Peyer's patch (tissue), 4 donors: ENCODE measurements around the gene MXD1.

Experiments used
- CTCF ChIP-seq, 6 experiments: fragments of 450-650 bp in 4 of 6; fragments of 200-600 bp in 2 of 6; sonication (generic) in 1 of 6; IDR thresholded peaks; one replicate each; pipeline ENCODE4 v1.5.1; 2017 to 2019; ENCODE audit warnings: antibody characterized with exemption in 6 of 6, mild to moderate bottlenecking in 3 of 6, moderate library complexity in 1 of 6
- POLR2A ChIP-seq, 2 donors: fragments of 450-650 bp; IDR thresholded peaks; one replicate each; pipeline ENCODE4 v1.5.1; 2017; ENCODE audit warnings: antibody characterized with exemption in 2 of 2, mild to moderate bottlenecking in 2 of 2, moderate library complexity in 2 of 2

GRCh38 chr2:69956475-69956979, 41.6 kb downstream of the MXD1 start:
- TF ChIP-seq POLR2A (IDR thresholded peaks at IDR 0.05) (no peak), CTCF (IDR thresholded peaks at IDR 0.05) (no peak)
